Keratinocyte (primary cell): ENCODE results near the gene RPA1. TPM values are rescaled to one million over a fixed set of nuclear protein-coding genes. Genes with fewer than 3 reads are reported as not detected.

ENCODE experiments used
- DNase-seq: peaks from one replicate; pipeline ENCODE4 v3.0.0-alpha.2; 2011; ENCODE audit warnings: low read depth, missing footprints, low spot score
- FAIRE-seq: peaks from 2 replicates; lab custom pipeline; 2011; peaks lifted over from hg19 to GRCh38; lab: Jason Lieb, UNC
- H2AFZ ChIP-seq: 2 replicates; pipeline ENCODE4 v1.6.0; 2012; ENCODE audit warnings: low read length, control low read depth, inconsistent platforms; ENCODE audit not compliant: control insufficient read depth
- H3K27ac ChIP-seq: 2 replicates; pipeline ENCODE4 v1.5.1; 2011; ENCODE audit warnings: low read length; ENCODE audit not compliant: control insufficient read depth, insufficient read depth
- H3K27me3 ChIP-seq: 3 replicates; pipeline ENCODE4 v1.6.0; 2011; ENCODE audit warnings: low read length; ENCODE audit not compliant: control insufficient read depth, insufficient read depth; ENCODE audit errors: extremely low read depth
- H3K36me3 ChIP-seq, 2 experiments: 2 replicates in 1 of 2; 3 replicates in 1 of 2; pipeline ENCODE4 v1.5.1; 2011; ENCODE audit warnings: low read length in 2 of 2, mild to moderate bottlenecking in 1 of 2; ENCODE audit not compliant: control insufficient read depth in 2 of 2, insufficient read depth in 2 of 2; ENCODE audit errors: extremely low read depth in 1 of 2
- H3K4me1 ChIP-seq: 3 replicates; pipeline ENCODE4 v1.5.1; 2011; ENCODE audit warnings: low read length; ENCODE audit not compliant: control insufficient read depth, insufficient read depth; ENCODE audit errors: extremely low read depth
- H3K4me2 ChIP-seq: 3 replicates; pipeline ENCODE4 v1.6.0; 2011; ENCODE audit warnings: low read depth, low read length; ENCODE audit not compliant: control insufficient read depth, insufficient read depth; ENCODE audit errors: extremely low read depth
- H3K4me3 ChIP-seq, 3 experiments: fragments of 200-600 bp in 1 of 3; sonication (generic) in 1 of 3; 2 replicates in 2 of 3; 3 replicates in 1 of 3; pipeline ENCODE4 v1.5.1; 2011 to 2016; ENCODE audit warnings: low read length in 3 of 3, mild to moderate bottlenecking in 3 of 3, control low read depth in 2 of 3, inconsistent platforms in 1 of 3, low read depth in 1 of 3, mixed read lengths in 1 of 3, mixed run types in 1 of 3, moderate library complexity in 1 of 3; ENCODE audit not compliant: control insufficient read depth in 2 of 3, insufficient read depth in 2 of 3; ENCODE audit errors: extremely low read depth in 1 of 3
- H3K79me2 ChIP-seq: 2 replicates; pipeline ENCODE4 v1.6.0; 2012; ENCODE audit warnings: low read length; ENCODE audit not compliant: control insufficient read depth, insufficient read depth
- H3K9ac ChIP-seq: 3 replicates; pipeline ENCODE4 v1.6.0; 2011; ENCODE audit warnings: low read length; ENCODE audit not compliant: control insufficient read depth, insufficient read depth; ENCODE audit errors: extremely low read depth
- H3K9me1 ChIP-seq: 3 replicates; pipeline ENCODE4 v1.6.0; 2011; ENCODE audit warnings: low read length; ENCODE audit not compliant: control insufficient read depth, insufficient read depth; ENCODE audit errors: extremely low read depth
- H3K9me3 ChIP-seq: 2 replicates; pipeline ENCODE4 v1.5.1; 2012; ENCODE audit warnings: low read depth, low read length; ENCODE audit not compliant: control insufficient read depth
- H4K20me1 ChIP-seq: 3 replicates; pipeline ENCODE4 v1.6.0; 2011; ENCODE audit warnings: low read length; ENCODE audit not compliant: control insufficient read depth, insufficient read depth; ENCODE audit errors: extremely low read depth
- CTCF ChIP-seq, 3 experiments: IDR thresholded peaks in 1 of 3; conservative IDR thresholded peaks in 1 of 3; optimal IDR thresholded peaks in 1 of 3; 2 replicates in 2 of 3; 3 replicates in 1 of 3; pipeline versions ENCODE3 to v1.5.1; 2011; ENCODE audit warnings: low read length in 3 of 3, mild to moderate bottlenecking in 3 of 3, moderate library complexity in 2 of 3, control low read depth in 1 of 3, inconsistent platforms in 1 of 3; ENCODE audit not compliant: insufficient read depth in 2 of 3; ENCODE audit errors: extremely low read depth in 1 of 3
- EZH2 ChIP-seq: IDR thresholded peaks from one replicate; pipeline ENCODE4 v1.6.1; 2012; ENCODE audit warnings: inconsistent platforms, mild to moderate bottlenecking, low read length, moderate library complexity
- dilution Hi-C: fragments of 300-500 bp; cut with MboI; formaldehyde crosslinking; loops from one replicate; pipeline ENCODE4 v1.7.0; 2020; ENCODE audit warnings: low sequenced_read_pairs; ENCODE audit not compliant: extremely low pct_ligation_motif_present
- polyA plus RNA-seq, 5 experiments: library from polyadenylated mRNA; depleted of rRNA in 3 of 5; stranded (reverse) in 3 of 5; stranded (forward) in 1 of 5; unstranded in 1 of 5; fragments of >200 nt; gene quantifications; 1 replicate in 1 of 5; 2 replicates in 3 of 5; 3 replicates in 1 of 5; pipeline versions ENCODE4 v1.2.1 to v1.2.3, GENCODE V29; 2011 to 2012; ENCODE audit warnings: missing spikeins in 2 of 5, low read depth in 1 of 5, low replicate concordance in 1 of 5

The RPA1 gene
- polyA plus RNA-seq, 1 donor (not counting 4 experiments of a cell fraction or from before 2014, with no cell fraction given), result 74.9 TPM

GRCh38 chr17:1783271-1783670 lies 46.5 kb upstream of the RPA1 start:
- Histone ChIP-seq H3K9ac (no peak overlapping the region), H3K4me3 (no peak overlapping the region), H3K27me3 (no peaks in the 10 kb centered on the region), H3K9me3 (no peaks in the 10 kb centered on the region), H4K20me1 (no peaks in the 10 kb centered on the region), H3K79me2 (no peaks in the 10 kb centered on the region), H3K9me1 (no peaks in the 10 kb centered on the region), H3K4me1 (peaks cover 30% of the 10 kb centered on the region), H3K36me3 (peaks cover 11 to 13% of the 10 kb centered on the region in 2 experiments), H3K27ac (peak overlapping the region; percentile 38), H2AFZ (no peak overlapping the region), H3K4me2 (no peak overlapping the region)
- FAIRE-seq (no peak), DNase-seq (no peak)
- dilution Hi-C loops, result loop anchor here (5.0 kb wide), 2 partner anchors 51 to 64 kb away; no protein-coding TSS in a partner anchor
- TF ChIP-seq EZH2 (no peak), CTCF (optimal IDR thresholded peaks at IDR 0.05 in 1 of 3, IDR thresholded peaks at IDR 0.05 in 1 of 3, conservative IDR thresholded peaks at IDR 0.05 in 1 of 3; ENCODE audit: extremely low read depth in 1 of 3, insufficient read depth in 2 of 3, low read length in 3 of 3) (no peak)

DNA sequence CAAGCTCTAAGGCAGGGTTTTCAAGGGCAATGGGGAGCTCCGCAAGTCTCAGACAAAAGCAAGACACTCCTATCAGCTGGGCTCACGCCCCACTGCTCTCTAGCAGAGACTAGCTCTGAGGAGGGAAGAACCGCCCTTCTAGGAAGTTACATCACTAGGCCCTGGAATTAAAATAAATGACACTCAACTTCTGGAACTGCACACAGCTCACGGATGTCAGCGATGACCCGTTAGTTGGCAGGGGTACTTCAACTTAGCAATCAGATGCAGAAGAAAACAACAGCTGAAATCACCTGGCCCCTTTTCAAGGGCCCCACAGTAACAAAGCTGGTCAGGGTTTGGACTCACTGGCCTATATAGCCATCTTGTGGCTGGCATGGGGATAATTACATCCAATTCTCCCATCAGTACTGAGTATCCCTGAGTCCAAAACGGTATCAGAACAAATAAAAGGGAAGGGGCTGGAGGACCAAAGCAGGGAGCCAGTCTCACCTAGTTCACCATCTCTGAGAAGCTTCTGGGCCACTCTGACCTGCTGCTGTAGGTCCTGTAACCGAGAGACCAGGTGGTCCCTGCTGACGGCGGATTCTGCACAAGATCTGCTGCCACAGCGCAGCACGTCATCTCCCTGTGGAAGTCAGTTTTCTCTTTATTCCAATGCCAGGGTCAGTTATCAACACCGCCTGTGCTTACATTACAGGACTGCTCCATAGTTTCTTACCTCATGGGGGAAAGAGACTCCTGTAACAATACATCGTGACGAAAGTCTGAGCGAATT lies 45.8 kb upstream of the RPA1 start:
- H3K27ac ChIP-seq, result peak overlapping the region; percentile 38
- peaks cover 8 to 9% of the 10 kb centered on the region in 2 experiments for H3K36me3 ChIP-seq
- no peaks in the 10 kb centered on the region for H3K9me1 ChIP-seq
- H3K9ac ChIP-seq, result no peak overlapping the region
- FAIRE-seq (peak; percentile 81), DNase-seq (no peak)
- H3K4me3 ChIP-seq, result no peak overlapping the region
- H2AFZ ChIP-seq, result no peak overlapping the region
- H3K27me3 ChIP-seq, result no peaks in the 10 kb centered on the region
- no peaks in the 10 kb centered on the region for H3K9me3 ChIP-seq
- H3K4me2 ChIP-seq, result no peak overlapping the region
- H4K20me1 ChIP-seq, result no peaks in the 10 kb centered on the region
- no peaks in the 10 kb centered on the region for H3K79me2 ChIP-seq
- dilution Hi-C loops, result loop anchor here (5.0 kb wide), 2 partner anchors 52 to 63 kb away; no protein-coding TSS in a partner anchor
- H3K4me1 ChIP-seq, result peaks cover 30% of the 10 kb centered on the region
- TF ChIP-seq CTCF (optimal IDR thresholded peaks at IDR 0.05 in 1 of 3, IDR thresholded peaks at IDR 0.05 in 1 of 3, conservative IDR thresholded peaks at IDR 0.05 in 1 of 3; ENCODE audit: extremely low read depth in 1 of 3, insufficient read depth in 2 of 3, low read length in 3 of 3) (peak; percentile 62 to 74 (median 73)), EZH2 (no peak)
